BLaER1 treated with 17β-estradiol and CSF1 and Interleukin-3, amounts not matched to agents 10 nM and 100 nM (cell line): Measurements from ENCODE around the gene GPX2.
A peak's percentile ranks its signal among the peaks of the same experiment; 100 is the strongest.

ENCODE experiments used
- H3K27ac ChIP-seq, 11 experiments: shearing (Covaris generic); formaldehyde crosslinking; 2 replicates each; pipeline ENCODE4 v1.8.1; 2022
- H3K27me3 ChIP-seq, 11 experiments: shearing (Covaris generic); formaldehyde crosslinking; 2 replicates each; pipeline ENCODE4 v1.8.1; 2022
- H3K36me3 ChIP-seq, 11 experiments: shearing (Covaris generic); formaldehyde crosslinking; 2 replicates each; pipeline ENCODE4 v1.8.1; 2022
- H3K4me1 ChIP-seq, 10 experiments: shearing (Covaris generic); formaldehyde crosslinking; 2 replicates each; pipeline ENCODE4 v1.8.1; 2022
- H3K4me2 ChIP-seq, 11 experiments: shearing (Covaris generic); formaldehyde crosslinking; 2 replicates each; pipeline ENCODE4 v1.8.1; 2022
- H3K4me3 ChIP-seq, 10 experiments: shearing (Covaris generic); formaldehyde crosslinking; 2 replicates each; pipeline ENCODE4 v1.8.1; 2022
- H3K9ac ChIP-seq, 11 experiments: shearing (Covaris generic); formaldehyde crosslinking; 2 replicates each; pipeline ENCODE4 v1.8.1; 2022
- H3K9me3 ChIP-seq, 11 experiments: shearing (Covaris generic); formaldehyde crosslinking; replicated peaks in 1 of 11; 2 replicates each; pipeline ENCODE4 v1.8.1; 2022
- H4K20me1 ChIP-seq, 11 experiments: shearing (Covaris generic); formaldehyde crosslinking; 2 replicates each; pipeline ENCODE4 v1.8.1; 2022
- Cebpa-rat ChIP-seq, 11 experiments: shearing (Covaris generic); IDR thresholded peaks; 2 replicates each; pipeline ENCODE4 v1.8.1; 2022

GPX2 gene

GRCh38 chr14:64948612-64949210 is 6.2 kb upstream of the GPX2 start:
- Histone ChIP-seq H3K9me3 (no peaks in the 10 kb centered on the region), H3K27me3 (no peaks in the 10 kb centered on the region), H3K36me3 (peaks cover 50 to 86% (median 76%) of the 10 kb centered on the region in 11 experiments), H3K4me1 (peaks cover 28 to 37% (median 29%) of the 10 kb centered on the region in 10 experiments), H4K20me1 (peaks cover 0 to 56% (median 6%) of the 10 kb centered on the region in 11 experiments; a peak in 9 of 22 replicates), H3K27ac (no peak overlapping the region), H3K4me3 (no peak overlapping the region), H3K9ac (no peak overlapping the region), H3K4me2 (no peak overlapping the region)
- no peak for TF ChIP-seq Cebpa-rat (IDR thresholded peaks at IDR 0.05)

GRCh38 chr14:64947710-64948611 is 5.4 kb upstream of the GPX2 start:
- H3K4me3 ChIP-seq = no peak overlapping the region
- H3K4me2 ChIP-seq = no peak overlapping the region
- no peaks in the 10 kb centered on the region for H3K27me3 ChIP-seq
- peaks cover 50 to 88% (median 80%) of the 10 kb centered on the region in 11 experiments for H3K36me3 ChIP-seq
- no peak overlapping the region for H3K27ac ChIP-seq
- peaks cover 28 to 37% (median 32%) of the 10 kb centered on the region in 10 experiments for H3K4me1 ChIP-seq
- no peak overlapping the region for H3K9ac ChIP-seq
- no peak for TF ChIP-seq Cebpa-rat (IDR thresholded peaks at IDR 0.05)
- no peaks in the 10 kb centered on the region for H3K9me3 ChIP-seq
- H4K20me1 ChIP-seq = peaks cover 0 to 63% (median 13%) of the 10 kb centered on the region in 11 experiments; a peak in 12 of 22 replicates

- Histone ChIP-seq H3K9ac (no peak overlapping the region), H3K36me3 (peaks cover 57 to 93% (median 82%) of the 10 kb centered on the region in 11 experiments), H3K4me2 (peak overlapping the region in 2 of 11 experiments; percentile 15 to 18; a peak in 1 of 22 replicates), H3K4me1 (peaks cover 15 to 28% (median 22%) of the 10 kb centered on the region in 10 experiments), H3K27me3 (no peaks in the 10 kb centered on the region), H3K9me3 (no peaks in the 10 kb centered on the region), H4K20me1 (peaks cover 0 to 64% (median 18%) of the 10 kb centered on the region in 11 experiments; a peak in 13 of 22 replicates), H3K4me3 (no peak overlapping the region), H3K27ac (no peak overlapping the region)
- no peak for TF ChIP-seq Cebpa-rat (IDR thresholded peaks at IDR 0.05)
Observed at GRCh38 chr14:64946310-64947045, 3.9 kb upstream of the GPX2 start.

- Histone ChIP-seq H3K36me3 (peaks cover 59 to 93% (median 82%) of the 10 kb centered on the region in 11 experiments), H3K9me3 (no peaks in the 10 kb centered on the region), H3K4me1 (peaks cover 15 to 28% (median 22%) of the 10 kb centered on the region in 10 experiments), H3K9ac (no peak overlapping the region), H3K4me3 (no peak overlapping the region), H3K27me3 (no peaks in the 10 kb centered on the region), H4K20me1 (peaks cover 0 to 57% (median 19%) of the 10 kb centered on the region in 11 experiments; a peak in 15 of 22 replicates), H3K4me2 (no peak overlapping the region), H3K27ac (no peak overlapping the region)
- TF ChIP-seq Cebpa-rat (IDR thresholded peaks at IDR 0.05) = no peak
Observed at GRCh38 chr14:64945431-64946178, 3.1 kb upstream of the GPX2 start.

GRCh38 chr14:64944861-64945260 is 2.3 kb upstream of the GPX2 start:
- Histone ChIP-seq H3K36me3 (peaks cover 59 to 93% (median 82%) of the 10 kb centered on the region in 11 experiments), H3K4me3 (no peak overlapping the region), H3K9ac (no peak overlapping the region), H3K27me3 (no peaks in the 10 kb centered on the region), H3K27ac (no peak overlapping the region), H3K4me1 (peaks cover 15 to 28% (median 22%) of the 10 kb centered on the region in 10 experiments), H3K9me3 (no peaks in the 10 kb centered on the region), H3K4me2 (no peak overlapping the region), H4K20me1 (peaks cover 0 to 61% (median 20%) of the 10 kb centered on the region in 11 experiments; a peak in 15 of 22 replicates)
- no peak for TF ChIP-seq Cebpa-rat (IDR thresholded peaks at IDR 0.05)

- H3K9ac ChIP-seq = no peak overlapping the region
- peaks cover 61 to 95% (median 82%) of the 10 kb centered on the region in 11 experiments for H3K36me3 ChIP-seq
- H3K4me3 ChIP-seq = no peak overlapping the region
Observed at GRCh38 chr14:64944041-64944440, 1.5 kb upstream of the GPX2 start.

GRCh38 chr14:64943556-64943955 is 1.0 kb upstream of the GPX2 start:
- TF ChIP-seq Cebpa-rat (IDR thresholded peaks at IDR 0.05) = no peak
- H3K27ac ChIP-seq = no peak overlapping the region
- no peak overlapping the region for H3K4me3 ChIP-seq
- H3K4me1 ChIP-seq = peaks cover 15 to 28% (median 22%) of the 10 kb centered on the region in 10 experiments
- H3K4me2 ChIP-seq = peak overlapping the region; percentile 21 to 72 (median 52); a peak in 21 of 22 replicates
- no peaks in the 10 kb centered on the region for H3K9me3 ChIP-seq
- peaks cover 61 to 95% (median 82%) of the 10 kb centered on the region in 11 experiments for H3K36me3 ChIP-seq
- no peaks in the 10 kb centered on the region for H3K27me3 ChIP-seq
- peaks cover 0 to 70% (median 33%) of the 10 kb centered on the region in 11 experiments; a peak in 16 of 22 replicates for H4K20me1 ChIP-seq
- H3K9ac ChIP-seq = no peak overlapping the region

More at GRCh38 chr14:64944041-64944440, 1.5 kb upstream of the GPX2 start:
- Histone ChIP-seq H3K9me3 (no peaks in the 10 kb centered on the region), H3K27me3 (no peaks in the 10 kb centered on the region), H3K4me2 (peak overlapping the region; percentile 21 to 72 (median 52); a peak in 20 of 22 replicates), H4K20me1 (peaks cover 0 to 69% (median 28%) of the 10 kb centered on the region in 11 experiments; a peak in 16 of 22 replicates), H3K27ac (no peak overlapping the region), H3K4me1 (peaks cover 15 to 28% (median 22%) of the 10 kb centered on the region in 10 experiments)
- no peak for TF ChIP-seq Cebpa-rat (IDR thresholded peaks at IDR 0.05)

GRCh38 chr14:64940336-64940910 is 2.1 kb downstream of the GPX2 start:
- H4K20me1 ChIP-seq = peaks cover 6 to 85% (median 61%) of the 10 kb centered on the region in 11 experiments; a peak in 17 of 22 replicates
- H3K9ac ChIP-seq = no peak overlapping the region
- peaks cover 60 to 93% (median 75%) of the 10 kb centered on the region in 11 experiments for H3K36me3 ChIP-seq
- H3K9me3 ChIP-seq = no peaks in the 10 kb centered on the region
- no peak for TF ChIP-seq Cebpa-rat (IDR thresholded peaks at IDR 0.05)
- no peak overlapping the region for H3K4me2 ChIP-seq
- peaks cover 16 to 31% (median 24%) of the 10 kb centered on the region in 10 experiments for H3K4me1 ChIP-seq
- H3K27ac ChIP-seq = no peak overlapping the region
- no peaks in the 10 kb centered on the region for H3K27me3 ChIP-seq
- H3K4me3 ChIP-seq = no peak overlapping the region
